Measurements from ENCODE around the gene CCNYL1.

- TF ChIP-seq CTCF (IDR thresholded peaks at IDR 0.05) (no peak), ZFX (IDR thresholded peaks at IDR 0.05; ENCODE audit: borderline replicate concordance) (no peak)
Observed at GRCh38 chr2:207682557-207682956, 28.9 kb upstream of the CCNYL1 start.

All from 22Rv1 (cell line).